Neuron (in vitro differentiated cells): ENCODE results near the gene ZSCAN5C.

Experiments
- H2AFZ ChIP-seq: one replicate; pipeline ENCODE4 v1.6.1; 2013; ENCODE audit warnings: low read depth, mild to moderate bottlenecking, inconsistent platforms, low read length, moderate library complexity
- H3K27me3 ChIP-seq: one replicate; pipeline ENCODE4 v1.6.1; 2013; ENCODE audit warnings: low read length; ENCODE audit not compliant: insufficient read depth
- H3K36me3 ChIP-seq: one replicate; pipeline ENCODE4 v1.6.1; 2013; ENCODE audit warnings: low read length; ENCODE audit not compliant: insufficient read depth
- H3K4me1 ChIP-seq: one replicate; pipeline ENCODE4 v1.6.1; 2013; ENCODE audit warnings: low read length; ENCODE audit not compliant: insufficient read depth
- H3K4me3 ChIP-seq: 2 replicates; pipeline ENCODE4 v1.5.1; 2013; ENCODE audit warnings: mild to moderate bottlenecking, low read length, moderate library complexity
- H3K9me3 ChIP-seq: one replicate; pipeline ENCODE4 v1.6.1; 2013; ENCODE audit warnings: low read length

Gene ZSCAN5C

GRCh38 chr19:56252699-56253422, 50.8 kb downstream of the ZSCAN5C start:
- no peaks in the 10 kb centered on the region for H3K4me1 ChIP-seq
- H3K4me3 ChIP-seq: no peak overlapping the region
- peak overlapping the region; percentile 97 for H2AFZ ChIP-seq
- no peaks in the 10 kb centered on the region for H3K27me3 ChIP-seq
- no peaks in the 10 kb centered on the region for H3K36me3 ChIP-seq
- peaks cover 5% of the 10 kb centered on the region for H3K9me3 ChIP-seq

GRCh38 chr19:56253737-56254136, 51.7 kb downstream of the ZSCAN5C start:
- Histone ChIP-seq H3K4me1 (no peaks in the 10 kb centered on the region), H3K27me3 (no peaks in the 10 kb centered on the region), H3K4me3 (no peak overlapping the region)

DNA sequence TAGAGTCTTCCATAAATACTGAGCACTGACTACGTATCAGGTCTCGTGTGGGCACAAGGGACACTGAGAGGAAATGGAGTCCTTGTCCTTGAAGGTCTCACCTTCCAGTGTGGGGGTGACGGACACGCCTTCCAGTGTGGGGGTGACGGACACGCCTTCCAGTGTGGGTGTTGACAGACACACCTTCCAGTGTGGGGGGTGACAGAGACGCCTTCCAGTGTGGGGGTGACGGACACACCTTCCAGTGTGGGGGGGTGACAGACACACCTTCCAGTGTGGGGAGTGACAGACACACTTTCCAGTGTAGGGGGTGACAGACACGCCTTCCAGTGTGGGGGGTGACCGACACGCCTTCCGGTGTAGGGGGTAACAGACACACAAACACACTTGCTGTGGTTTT, 56.2 kb downstream of the ZSCAN5C start:
- H3K9me3 ChIP-seq: no peaks in the 10 kb centered on the region
- H3K4me1 ChIP-seq: no peaks in the 10 kb centered on the region
- no peaks in the 10 kb centered on the region for H3K27me3 ChIP-seq
- H3K36me3 ChIP-seq: no peaks in the 10 kb centered on the region
- H2AFZ ChIP-seq: no peak overlapping the region
- no peak overlapping the region for H3K4me3 ChIP-seq

More at GRCh38 chr19:56253737-56254136, 51.7 kb downstream of the ZSCAN5C start:
- Histone ChIP-seq H3K36me3 (no peaks in the 10 kb centered on the region), H2AFZ (no peak overlapping the region), H3K9me3 (peaks cover 5% of the 10 kb centered on the region)
